NCI-H345 treated with DMSO at 0.1 percent for 48 hours (cell line): ENCODE measurements around the gene PACS1.

Source experiments
- DNase-seq: peaks from one replicate; lab custom pipeline; 2025; ENCODE audit not compliant: unreplicated experiment; lab: John Stamatoyannopoulos, UW

Gene PACS1

DNA sequence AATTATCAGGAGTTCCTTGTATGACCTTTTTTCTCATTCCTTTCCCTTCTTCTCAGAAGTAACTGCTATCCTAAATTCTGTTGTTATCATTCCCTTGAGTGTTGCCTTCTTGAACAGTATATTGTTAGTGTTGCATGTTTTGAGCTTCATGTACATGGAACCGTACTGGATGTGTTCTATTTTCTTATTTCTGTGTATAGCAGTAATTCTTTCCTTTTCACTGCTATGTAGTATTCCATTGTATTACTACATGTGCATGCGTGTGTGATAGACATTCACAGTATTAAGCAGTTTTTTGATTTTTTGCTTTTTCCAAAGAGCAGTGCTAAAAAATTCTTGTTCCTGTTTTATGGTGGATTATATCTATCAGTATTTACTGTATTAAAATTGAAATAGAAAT, 108.1 kb downstream of the PACS1 start:
- DNase-seq, result no peak

DNA sequence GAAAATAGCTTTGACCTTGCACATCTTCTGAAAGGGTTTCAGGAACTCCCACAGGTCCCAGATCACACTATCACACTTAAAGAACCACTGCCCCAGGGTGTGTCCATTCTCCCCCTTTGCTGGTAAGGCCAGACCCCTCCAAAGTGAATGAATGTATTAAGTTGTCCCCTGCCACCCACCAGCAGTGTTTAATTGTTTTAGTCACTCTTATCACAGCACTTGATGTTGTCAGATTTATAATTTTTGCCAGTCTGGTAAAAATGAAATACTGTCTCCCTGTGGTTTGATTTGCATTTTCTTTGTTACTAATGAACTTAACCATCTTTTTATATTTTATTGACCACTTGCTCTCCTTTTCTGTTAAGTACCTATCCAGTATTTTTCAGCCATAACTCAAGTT, 108.8 kb downstream of the PACS1 start:
- no peak for DNase-seq

DNA sequence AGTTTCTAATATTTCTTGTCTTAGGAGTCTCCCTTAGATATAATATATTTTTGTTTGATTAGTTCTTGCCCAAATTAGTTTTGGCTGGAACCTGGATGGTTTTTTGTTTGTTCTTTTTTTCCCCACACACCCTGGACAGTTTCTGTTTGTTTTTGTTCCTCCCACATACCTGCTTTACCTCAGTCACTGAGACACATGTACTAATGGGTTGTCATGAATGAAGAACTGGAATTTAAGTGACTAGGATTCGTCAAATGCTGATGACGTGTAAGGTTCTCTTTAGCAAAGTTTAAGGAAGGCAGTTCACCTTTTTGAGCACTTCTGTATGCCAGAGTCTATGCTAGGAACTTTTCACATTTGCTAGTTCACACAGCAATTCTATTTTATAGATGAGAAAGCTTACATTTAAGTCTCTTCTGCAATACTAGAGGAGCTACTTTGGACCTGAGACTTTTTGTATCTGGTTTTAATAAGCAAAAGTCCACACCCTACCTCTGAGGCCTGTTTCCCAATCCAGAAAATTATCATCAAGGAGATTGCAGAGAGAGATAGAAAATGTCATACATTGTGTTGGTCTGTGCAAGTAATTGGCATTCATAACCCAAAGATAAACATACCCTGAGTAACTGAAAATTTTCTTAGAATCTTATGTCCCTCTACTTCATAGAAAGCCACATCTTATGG, 111.7 kb downstream of the PACS1 start:
- no peak for DNase-seq

DNA sequence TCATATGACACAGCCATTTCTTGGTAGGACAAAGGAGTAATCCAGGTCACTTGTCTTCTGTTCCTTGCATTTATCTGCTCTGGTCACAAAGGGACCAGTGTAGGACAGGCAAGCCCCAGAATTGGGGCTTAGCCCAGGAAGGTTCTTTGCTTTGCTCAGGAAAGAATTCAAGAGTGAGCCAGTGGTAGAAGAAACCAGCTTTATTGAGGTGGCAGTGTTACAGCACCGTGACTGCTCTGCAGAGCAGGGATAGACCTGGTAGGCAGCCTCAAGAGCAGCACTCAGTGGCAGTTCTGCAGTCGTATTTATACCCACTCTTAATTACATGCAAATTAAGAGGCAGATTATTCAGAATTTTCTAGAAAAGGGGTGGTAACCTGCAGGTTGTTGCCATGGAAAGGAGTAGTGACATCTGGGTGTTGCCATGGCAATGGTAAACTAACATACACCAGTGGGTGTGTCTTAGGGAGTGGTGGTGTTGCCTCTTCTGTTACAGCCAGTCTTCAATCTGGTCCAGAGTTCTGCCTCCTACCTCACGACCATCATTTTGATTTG, 113.5 kb downstream of the PACS1 start:
- DNase-seq, result no peak

DNA sequence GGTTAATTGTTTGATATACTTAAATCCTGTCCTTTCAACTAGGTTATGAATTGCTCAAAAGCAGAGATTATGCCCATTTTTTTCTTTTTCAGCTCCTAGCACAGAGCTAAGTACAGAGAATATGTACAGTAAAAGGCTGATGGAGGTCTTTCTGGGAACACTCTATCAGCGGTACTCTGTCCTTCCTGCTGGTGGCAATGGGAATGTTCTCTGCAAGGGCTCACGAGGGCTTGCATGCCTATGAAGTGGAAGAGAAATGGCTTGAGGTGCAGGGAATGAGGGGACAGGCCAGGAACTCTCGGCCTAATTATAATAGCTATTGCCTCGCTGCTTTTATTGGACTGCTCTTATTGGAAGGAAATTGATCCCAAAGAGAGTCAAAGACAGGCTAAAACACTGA, 114.7 kb downstream of the PACS1 start:
- no peak for DNase-seq

DNA sequence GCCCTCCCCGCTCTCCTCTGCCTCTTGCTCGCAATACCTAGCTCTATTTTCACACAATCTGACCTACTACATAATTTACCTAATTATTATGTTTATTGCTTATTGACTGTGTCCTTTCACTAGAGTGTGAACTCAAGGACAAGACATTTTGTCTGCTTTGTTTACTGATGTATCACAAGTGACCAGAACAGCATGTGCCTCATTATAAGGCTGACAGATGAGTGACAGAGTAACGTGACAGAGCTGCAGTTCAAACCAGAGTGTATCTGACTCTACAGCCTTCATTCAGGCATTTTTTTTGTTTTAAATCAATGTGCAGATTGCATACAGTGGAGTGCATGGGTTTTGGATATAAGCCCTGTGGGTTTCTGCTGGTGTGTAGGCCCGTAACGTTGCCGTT, 116.4 kb downstream of the PACS1 start:
- no peak for DNase-seq

DNA sequence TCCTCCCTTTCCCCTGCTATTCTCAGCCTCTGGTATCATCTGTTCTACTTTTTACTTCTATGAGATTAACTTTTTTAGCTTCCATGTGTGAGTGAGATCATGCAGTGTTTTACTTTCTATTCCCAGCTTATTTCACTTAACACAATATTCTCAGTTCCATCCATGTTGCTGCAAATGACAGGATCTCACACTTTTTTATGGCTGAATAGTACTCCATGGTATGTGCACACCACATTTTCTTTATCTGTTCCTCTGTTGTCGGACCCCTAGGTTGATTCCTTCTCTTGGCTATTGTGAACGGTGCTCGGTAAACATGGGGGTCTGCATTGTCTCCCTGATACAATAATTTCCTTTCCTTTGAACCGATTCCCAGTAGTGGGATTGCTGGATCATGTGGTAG, 117.4 kb downstream of the PACS1 start:
- no peak for DNase-seq

DNA sequence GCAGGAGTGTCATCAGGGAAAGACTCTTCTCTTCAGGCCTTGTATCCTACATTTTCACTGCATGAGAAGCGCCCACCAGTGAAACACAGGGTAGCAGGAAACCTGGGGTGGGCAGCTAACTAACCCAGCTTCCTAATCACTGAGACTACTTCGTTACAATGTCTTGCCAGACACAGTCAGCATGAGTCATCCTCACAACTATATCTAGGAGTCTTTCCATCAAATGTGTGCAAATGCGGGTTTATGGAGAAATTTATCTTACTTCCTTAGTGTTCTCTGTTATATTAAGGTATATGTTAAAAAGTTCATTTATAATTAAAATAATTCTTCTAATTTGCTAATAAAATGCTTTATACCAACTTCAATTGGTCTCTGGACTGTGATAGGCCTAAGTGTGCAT, 118.5 kb downstream of the PACS1 start:
- DNase-seq, result no peak

DNA sequence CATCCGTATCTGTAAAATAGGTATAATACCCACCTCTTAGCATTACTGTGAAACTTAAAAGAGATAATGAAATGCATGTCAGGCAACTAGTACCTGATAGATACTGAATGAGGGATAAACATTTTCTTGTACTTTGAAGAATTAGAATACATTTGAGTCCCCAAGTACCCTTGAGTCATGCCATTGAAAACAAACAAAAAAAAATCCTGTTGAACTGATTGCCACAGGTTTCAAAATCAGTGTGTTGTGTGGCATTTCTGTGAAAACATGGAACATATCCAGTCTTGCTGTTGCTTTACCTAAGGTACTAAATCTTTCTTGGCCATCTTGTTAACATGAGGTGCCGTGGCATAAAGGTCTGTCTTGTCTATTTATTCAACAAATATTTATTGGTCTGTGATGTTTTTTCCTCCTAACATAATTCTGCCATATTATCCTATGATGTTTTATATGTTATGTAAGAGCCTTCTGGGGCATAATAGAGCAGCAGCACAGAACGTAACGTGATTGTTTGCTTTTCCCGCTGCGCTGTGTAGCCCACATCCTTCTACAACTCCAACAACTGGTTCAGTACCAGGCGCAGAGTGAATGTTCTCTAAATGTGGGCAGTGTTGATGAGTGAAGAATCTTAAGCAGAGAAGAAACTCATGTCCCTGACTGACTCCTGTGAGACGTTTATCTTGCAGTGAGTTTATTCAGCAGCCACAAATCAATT, 119.1 kb downstream of the PACS1 start:
- DNase-seq, result no peak

DNA sequence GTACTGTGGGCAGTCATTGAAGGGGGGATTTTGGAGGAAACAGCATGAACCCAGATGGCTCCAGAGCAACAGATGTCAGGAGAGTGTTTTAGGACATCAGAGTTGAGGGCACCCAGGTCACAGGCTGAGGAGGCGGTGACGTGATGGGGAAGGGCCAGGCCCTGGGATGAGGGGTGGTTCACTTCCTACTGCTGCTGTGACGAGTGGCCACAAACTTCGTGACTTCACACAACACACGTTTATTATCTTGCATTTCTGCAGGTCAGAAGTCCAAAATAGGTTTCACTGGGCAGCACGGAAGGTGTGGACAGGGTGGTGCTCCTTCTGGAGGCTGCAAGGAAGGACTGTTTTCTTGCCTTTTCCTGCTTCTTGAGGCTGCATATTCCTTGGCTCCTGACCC, 120.7 kb downstream of the PACS1 start:
- DNase-seq, result no peak

DNA sequence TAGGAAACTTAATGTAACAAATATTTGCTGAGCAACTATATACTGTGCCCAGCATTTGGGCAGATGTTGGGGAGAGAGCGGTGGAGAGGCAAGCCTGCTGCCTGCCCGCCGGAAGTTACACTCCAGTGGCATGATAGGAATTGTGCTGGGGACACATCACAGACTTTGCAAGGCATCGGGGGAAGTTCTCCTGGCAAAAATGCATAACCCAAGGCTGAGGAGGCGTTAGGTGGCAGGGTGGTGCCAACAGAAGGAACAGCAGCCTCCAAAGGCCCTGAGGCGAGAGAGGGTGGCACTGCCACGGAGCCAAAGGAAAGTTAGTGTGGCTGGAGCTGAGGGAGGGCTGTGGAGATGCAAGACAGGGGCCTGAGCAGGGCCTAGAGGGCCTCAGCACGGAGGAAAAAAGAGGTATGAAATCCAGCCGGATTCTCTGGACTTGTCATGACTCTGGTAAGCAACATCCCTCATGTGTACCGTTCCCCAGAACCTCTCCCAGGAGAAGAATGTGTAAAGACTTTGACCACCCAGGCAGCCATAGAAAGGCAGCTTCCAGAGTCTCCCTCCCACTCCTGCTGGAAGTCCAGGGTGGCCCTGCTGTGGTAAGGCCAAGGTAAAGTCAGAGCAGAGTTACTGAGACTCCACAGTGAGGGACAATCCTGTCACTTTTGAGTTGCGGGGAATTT, 122.2 kb downstream of the PACS1 start:
- no peak for DNase-seq

DNA sequence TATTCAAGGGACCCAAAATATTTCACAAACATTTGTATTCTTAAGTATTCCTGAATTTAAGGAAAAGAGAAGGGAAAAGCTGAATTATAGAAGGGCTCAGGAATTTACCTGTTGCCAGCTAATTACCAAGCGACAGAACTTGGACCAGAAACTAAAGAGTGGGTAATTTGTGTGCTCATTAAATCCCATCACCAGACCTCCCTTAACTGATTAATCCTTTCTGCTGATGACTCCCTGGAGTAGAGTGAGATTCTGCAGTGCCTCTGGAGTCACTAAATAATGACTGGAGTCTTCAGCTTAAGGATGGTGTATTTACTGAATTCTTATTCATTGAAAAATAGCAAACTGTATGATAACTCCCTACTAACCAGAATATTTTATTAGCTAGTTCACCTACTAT, 124.3 kb downstream of the PACS1 start:
- DNase-seq, result no peak

DNA sequence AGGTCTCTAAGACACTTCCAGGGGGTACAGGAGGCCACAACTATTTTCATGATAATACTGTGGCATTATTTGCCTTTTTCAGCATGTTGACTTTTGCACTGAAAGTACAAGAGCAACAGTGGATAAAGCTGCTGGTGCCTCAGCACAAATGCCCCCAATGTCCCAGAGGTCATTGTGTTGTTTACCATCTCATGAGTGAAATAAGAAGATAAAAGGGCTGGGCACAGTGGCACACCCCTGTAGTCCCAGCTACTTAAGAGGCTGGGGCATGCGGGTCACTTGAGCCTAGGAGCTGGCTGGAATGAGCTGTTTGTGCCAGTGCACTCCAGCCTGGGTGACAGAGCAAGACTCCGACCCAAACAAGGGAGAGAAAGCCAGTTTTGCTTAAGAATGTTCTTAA, 125.8 kb downstream of the PACS1 start:
- no peak for DNase-seq

DNA sequence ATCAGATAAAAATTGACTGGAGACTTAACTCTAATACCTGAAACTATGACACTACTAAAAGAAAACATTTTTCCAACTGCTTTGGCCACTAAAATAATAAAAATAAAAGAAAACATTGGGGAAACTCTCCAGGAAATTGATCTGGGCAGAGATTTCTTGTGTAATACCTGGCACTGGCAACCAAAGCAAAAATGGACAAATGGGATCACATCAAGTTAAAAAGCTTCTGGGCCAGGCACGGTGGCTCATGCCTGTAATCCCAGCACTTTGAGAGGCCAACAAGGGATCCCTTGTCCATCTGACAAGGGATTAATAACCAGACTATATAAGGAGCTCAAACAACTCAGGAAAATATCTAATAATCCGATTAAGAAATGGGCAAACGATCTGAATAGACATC, 133.8 kb downstream of the PACS1 start:
- no peak for DNase-seq

DNA sequence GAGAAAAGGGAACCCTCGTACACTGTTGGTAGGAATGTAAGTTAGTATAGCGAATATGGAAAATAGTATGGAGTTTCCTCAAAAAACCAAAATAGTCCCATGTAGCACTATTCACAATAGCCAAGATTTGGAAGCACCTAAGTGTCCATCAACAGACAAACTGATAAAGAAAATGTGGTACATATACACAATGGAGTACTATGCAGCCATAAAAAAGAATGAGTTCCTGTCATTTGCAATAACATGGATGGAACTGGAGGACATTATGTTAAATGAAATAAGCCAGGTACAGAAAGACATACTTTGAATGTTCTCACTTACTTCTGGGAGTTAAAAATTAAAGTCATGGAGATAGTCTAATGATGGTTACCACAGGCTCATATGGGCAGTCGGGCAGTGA, 134.3 kb downstream of the PACS1 start:
- DNase-seq, result no peak

DNA sequence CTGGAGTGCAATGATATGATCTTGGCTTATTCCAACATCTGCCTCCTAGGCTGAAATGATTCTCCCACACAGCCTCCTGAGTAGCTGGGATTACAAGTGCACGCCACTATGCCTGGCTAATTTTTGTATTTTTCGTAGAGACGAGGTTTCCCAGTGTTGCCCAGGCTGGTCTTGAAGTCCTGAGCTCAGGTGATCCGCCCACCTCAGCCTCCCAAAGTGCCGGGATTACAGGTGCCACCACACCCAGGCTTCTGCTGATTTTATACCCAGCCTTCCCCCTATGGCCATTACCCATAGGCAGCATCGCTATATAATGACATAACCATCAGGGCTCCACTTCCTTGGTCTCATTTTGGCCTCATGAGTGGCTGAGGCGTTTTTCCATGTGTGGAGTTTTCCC, 137.7 kb downstream of the PACS1 start:
- no peak for DNase-seq

DNA sequence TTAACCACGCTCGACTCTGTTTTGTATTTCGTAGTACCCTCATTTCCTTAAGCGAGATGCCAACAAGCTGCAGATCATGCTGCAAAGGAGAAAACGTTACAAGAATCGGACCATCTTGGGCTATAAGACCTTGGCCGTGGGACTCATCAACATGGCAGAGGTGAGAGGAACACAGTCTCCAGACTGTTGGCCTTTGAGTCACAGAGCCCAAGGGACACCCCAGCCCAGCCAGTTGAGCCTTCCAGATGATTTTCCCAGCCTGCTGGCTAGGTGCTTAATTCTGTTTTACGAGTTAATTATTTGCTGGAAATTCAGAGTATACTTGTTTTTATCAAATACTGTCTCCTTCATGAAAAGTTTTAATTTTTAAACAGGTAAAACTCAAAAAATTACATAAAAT, 141.0 kb downstream of the PACS1 start:
- DNase-seq, result no peak

DNA sequence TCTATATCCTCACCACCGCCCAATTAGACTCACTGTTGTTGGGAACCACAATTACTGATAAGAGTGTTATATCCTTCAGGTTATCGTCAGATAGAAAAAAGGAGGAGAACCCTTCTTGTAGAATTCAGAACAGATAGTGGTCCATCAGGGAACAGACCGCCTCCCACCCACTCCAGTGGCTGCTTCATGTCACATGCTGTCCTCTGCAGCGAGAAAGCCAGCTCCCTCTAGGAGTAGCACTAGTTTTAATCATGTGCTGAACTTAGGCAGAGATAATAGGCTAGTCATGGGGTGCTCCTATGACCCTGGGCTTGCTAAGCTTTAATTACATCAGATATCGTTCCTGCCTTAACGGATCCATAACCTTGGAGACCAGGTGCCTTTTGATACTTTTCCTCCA, 146.8 kb downstream of the PACS1 start:
- DNase-seq, result no peak

DNA sequence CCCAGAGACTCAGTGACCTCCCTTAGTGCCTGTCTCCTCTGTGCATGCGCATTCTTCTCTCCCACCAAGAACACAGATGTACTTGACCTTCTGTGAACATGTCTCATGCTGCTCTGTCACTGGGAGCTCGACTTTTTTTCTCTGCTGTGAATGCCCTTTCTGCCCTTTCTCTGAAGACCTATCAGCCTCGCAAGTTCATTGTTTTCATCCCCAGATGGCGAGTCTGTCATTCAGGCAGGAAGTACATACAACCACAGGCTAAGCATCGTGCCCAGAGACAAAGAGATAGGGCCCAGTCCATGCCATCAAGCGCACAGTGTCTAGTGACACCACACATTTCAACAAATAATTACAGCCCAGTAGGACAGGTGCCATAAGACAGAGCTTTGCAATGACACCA, 148.0 kb downstream of the PACS1 start:
- no peak for DNase-seq

DNA sequence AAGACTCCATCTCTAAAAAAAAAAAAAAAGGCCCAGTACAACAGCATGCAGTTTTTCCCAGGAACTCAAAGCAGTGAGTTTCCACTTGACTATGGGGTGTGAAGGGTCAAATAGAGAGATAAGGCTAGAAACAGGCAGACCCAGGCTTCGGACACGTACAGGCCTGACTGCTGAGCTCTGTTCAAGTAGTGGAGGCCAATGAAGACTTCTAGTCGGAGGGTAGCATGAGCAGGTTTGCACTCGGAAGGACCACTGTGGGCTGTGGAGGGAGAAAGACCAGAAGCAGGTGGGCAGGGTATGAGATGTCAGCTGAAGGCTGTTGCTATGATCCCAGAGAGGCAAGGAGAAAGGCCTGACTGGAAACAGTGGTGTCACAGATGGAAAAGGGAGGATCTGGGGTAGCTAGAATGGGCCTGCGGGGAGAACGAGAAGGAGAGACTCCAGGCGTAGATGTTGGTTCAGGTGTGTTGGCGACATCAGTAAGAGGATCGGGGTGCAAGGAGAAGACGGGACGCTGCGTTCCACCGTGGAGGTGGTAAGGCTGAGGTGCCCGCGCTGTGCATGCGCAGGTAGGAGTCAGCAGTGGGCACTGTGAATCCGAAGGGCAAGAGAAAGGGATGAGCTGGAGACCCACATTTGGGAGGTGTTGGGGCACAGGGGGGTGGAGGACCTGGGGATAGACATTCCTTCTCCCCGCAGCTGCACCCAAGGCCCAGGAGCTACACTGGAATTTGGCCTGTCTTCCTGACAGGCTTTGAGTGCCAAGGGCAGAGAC, 149.0 kb downstream of the PACS1 start:
- no peak for DNase-seq

DNA sequence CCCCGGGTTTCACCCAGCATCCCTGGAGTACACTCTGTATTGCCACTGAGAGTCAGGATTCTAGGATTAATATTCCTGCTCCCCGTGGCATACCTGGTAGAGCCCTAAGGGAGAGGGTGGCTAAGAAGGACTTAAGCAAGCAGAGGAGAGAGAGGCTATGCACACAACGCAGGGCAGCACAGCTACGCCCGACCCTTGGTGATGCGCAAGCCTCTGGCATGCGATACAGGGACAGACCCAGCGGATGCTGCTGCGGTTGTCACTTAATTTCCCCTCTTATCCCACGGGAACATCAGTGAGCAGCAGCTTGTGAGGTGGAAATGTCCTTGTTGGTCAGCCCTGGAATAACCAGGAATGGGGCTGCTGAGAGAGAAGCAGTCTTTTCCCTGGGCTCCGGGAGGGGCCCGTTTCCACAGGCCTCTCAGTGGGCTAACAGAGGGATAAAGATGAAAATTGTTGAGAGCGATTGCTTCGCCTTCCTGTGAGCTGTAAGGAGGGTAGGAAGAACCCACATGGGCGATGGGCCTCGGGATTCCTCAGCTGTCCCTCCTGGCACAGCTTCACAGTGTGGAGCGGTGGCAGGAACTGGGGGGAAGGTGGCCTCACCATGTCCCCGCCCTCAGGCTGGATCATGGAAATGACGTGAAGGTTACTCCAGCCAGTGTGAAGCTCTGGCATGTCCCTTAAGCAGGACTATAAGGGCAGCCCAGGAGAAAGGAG, 149.9 kb downstream of the PACS1 start:
- DNase-seq, result no peak
